GM19397 (cell line): ENCODE measurements around the gene SDS.

ENCODE experiments used
- ATAC-seq: cut with Tn5 transposase; IDR thresholded peaks from one replicate; pipeline ENCODE4 v1.9.1; 2021; ENCODE audit warnings: mild to moderate bottlenecking, moderate library complexity; ENCODE audit not compliant: unreplicated experiment

Gene SDS, protein sequence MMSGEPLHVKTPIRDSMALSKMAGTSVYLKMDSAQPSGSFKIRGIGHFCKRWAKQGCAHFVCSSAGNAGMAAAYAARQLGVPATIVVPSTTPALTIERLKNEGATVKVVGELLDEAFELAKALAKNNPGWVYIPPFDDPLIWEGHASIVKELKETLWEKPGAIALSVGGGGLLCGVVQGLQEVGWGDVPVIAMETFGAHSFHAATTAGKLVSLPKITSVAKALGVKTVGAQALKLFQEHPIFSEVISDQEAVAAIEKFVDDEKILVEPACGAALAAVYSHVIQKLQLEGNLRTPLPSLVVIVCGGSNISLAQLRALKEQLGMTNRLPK

DNA sequence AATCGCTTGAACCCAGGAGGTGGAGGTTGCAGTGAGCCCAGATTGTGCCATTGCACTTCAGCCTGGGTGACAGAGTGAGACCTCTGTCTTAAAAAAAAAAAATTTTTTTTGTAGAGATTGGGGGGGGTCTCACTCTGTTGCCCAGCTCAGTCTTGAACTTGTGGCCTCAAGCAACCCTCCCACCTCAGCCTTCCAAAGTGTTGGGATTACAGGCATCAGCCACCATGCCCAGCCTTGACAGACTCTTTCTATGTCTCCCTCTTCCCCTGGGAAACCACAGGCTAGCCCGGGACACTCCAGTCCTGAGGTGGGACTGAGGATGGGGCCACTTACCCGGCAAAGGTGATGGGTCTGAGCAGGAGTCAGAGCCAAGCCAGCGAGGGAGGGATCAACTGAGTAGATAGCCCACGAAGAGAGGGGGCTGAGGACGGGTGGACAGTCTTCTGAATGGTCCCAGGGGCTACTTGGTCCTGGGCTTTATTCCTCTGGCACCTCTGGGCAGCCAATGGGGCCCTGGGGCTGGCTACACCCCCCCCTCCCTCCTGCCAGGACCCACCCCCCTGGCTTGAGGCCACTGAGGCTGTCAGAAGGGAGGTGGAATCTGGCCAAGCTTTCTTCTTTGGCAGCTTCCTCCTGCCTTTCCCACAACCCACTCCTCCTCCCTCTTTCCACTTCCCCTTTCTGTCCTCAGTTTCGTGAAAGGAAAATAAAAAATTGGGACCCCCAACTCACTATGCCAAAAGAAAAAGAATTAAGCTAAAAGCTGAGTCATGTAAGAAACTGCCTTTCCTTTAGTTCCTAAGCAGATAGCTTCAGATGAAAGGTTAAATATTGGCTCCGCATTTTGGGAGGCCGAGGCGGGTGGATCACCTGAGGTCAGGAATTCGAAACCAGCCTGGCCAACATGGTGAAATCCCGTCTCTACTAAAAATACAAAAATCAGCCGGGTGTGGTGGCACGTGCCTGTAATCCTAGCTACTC is at the start of gene SDS:
TSS of gene SDS (minus strand) at position 453 of the 981 bp plus-strand sequence. CDS start 4,179 bp downstream, outside the sequence.
- ATAC-seq = no peak

DNA sequence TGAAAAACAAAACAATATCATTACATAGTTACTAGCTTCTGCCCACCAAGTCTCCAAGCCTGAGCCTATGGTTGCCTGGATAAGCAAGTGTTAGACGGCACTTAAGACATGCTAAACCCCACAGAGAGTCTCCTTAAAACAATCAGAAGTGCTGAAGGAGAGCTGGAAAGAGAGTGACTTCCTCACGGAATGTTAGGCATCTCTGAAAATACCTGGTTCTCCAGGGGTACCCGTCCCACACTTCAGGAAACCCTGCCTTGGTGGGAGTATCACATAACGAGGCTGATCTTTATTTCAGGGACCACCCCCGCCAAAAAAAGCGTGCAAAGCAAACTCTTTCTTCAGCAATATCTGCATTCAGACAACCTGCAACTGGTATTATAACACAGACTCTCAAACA is 49.6 kb upstream of the SDS start:
- no peak for ATAC-seq

DNA sequence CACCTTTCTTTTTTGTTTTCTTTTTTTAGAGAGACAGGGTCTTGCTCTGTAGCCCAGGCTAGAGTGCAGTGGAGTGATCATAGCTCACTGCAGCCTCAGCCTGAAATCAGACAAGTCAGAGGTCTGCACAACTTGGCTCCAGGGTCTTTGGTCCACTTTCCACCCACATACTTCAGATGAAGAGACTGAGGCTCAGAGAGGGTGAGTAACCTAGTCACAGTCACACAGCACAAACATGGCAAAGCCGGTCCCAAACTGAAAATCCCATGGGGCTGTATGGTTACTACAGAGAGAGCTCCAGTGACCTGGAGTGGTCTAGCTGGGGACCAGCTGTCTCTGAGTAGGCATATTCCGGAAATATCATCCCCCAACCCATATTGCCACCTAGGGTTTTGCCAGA is 48.8 kb upstream of the SDS start:
- ATAC-seq = no peak

DNA sequence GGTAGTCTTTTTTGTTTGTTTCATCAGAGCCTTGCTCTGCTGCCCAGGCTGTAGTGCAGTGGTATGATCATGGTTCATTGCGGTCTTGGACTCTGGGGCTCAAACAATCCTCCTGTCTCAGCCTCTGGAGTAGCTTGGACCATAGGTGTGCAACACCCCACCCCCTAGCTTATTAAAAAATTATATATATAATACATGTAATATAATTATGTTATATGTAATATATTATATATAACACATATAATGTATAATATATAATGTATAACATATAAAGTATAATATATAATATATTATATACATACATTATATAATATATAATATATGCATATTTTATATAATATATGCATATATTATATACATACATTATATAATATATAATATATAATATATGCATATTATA is 46.2 kb upstream of the SDS start:
- ATAC-seq = no peak

DNA sequence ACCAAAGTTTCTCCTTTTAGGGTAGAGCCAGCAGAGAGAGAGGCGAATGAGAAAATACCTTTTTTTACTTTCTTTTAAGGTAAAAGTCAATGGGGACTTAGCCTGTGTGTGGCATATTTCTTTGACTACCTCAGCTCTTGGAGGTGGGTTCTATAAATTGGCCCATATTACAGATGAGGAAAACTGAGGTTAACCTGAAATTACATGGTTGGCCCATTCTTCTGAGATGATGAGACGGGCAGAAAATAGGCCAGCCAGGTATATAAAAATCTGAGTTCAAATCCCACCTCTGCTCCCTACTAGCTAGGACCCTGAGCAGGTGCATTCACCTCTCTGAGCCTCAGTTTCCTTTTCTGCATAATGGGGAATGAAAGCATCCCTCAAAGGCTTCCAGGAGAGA is 45.6 kb upstream of the SDS start:
- ATAC-seq = no peak

DNA sequence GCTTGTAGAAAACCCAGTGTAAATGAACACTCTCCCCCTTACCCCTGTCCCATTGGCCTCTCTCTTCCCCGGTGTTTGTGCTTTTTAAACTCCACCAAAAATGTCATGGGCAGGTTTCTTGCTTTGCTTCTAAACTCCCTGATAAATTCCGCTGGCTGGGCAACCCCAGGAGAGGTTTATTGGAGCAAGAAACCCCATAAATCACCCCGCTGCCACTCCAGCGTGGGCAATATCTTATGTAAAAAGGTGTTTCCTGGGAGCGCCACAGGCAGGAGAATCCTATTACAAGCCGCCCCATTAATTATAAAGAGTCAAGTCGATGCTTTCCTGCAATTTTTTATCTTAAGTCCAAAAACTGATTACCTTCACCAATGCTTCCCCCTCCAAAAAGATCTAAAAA is 45.2 kb upstream of the SDS start:
- ATAC-seq = no peak

DNA sequence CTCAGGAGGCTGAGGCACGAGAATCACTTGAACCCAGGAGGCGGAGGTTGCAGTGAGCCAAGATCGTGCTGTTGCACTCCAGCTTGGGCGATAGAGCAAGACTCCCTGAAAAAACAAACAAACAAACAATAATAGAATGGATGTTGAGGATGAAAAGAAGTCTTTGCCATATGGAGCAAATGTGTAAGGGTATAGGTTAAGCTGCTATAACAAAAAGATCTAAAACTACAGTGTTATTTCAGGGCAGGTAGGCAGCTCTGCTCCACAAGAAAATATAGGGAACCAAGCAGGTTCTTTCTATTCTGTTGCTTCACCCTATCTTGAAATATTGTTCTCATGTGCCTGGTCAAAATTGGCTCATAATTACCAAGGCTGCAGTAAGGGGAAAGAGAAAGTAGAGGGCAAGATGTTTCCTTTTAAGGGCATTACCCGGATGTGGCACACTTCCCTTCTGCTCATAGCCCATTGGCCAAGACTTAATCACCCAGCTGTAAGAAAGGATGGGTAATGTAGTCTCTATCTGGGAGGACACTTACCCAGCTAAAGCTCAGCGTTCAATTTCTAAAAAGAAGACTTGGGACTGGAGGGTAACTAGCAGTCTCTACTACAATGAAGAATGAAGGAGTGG is 42.0 kb upstream of the SDS start:
- ATAC-seq = no peak

DNA sequence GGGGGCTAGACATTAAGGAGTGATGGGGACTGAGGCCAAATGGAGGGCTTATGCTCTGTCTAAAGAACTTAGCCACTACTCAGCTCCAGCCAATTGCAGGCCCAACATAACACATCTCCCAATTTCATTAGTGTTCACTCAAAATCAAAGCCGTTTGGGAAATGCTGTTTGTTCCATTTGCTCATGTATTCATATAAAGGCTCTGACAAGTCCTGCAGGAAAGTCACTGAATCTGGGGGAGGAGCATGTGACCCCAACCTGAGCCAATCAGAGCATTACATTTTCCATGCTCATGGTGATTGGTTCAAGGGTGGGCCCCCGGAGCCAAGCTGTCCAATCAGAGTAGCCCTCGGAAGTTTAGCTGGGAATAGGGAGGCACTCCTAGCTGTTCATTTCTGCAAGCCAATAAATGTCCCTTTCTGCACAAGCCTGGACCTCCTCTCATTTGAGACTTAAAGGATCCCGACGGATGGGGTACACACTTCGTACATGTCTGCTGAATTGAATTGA is 39.4 kb upstream of the SDS start:
- no peak for ATAC-seq

DNA sequence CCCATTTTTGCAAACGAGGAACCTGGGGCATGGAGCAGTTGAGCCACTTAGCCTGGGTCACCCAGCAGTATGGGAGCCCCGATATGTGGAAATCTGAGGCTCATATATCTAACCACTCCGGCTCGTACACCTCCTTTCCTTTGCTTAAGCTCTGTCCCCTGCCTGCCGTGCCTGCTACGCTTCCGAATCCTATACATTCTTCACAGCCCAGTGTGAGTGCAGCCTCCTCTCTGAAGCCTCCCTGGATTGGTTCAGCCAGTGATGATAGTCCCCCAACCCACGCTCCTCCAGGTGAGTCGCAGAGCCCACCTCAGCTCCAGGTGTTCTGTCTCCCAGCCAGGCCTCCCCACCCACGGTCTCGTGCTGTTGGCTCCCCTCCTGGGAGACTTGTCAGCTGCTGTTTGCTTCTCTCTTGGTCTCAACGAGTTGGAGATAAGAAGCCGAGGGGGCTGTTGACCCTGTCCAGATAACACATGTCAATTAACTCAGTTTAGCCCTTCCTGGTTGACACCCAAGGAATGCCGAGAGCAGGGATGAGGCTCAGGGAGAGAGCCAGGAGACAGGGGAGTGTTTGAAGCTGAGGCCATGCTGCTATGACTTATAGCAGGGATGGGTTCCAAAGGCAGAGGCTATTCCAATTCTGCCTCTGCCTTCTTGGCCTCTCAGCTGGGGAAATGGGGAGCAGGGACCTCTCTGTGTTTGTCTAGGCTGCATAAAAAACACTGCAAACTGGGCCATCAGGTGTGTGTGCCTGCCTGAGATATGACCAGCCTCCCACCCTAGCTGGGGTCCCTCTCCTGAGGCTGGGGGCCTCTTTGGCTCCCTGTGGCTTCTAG is 37.5 kb upstream of the SDS start:
- no peak for ATAC-seq

DNA sequence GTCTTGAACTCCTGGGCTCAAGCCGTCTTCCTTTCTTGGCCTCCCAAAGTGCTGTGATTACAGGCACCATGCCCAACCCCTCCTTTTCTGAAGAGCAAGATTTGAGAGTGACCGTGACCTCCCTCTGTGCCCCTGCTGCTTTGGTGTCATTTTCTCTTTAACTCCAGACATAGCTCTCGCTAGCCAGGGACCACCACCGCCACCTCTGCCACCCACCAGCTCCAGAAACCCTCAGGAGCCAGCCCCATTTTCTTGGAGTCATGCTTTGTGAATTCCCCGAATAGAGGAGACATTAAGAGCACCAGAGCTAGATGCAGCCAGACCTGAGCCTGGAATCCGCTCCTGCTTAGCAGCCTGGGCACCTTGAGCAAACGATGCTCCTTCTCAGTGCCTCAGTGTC is 36.6 kb upstream of the SDS start:
- ATAC-seq = no peak

DNA sequence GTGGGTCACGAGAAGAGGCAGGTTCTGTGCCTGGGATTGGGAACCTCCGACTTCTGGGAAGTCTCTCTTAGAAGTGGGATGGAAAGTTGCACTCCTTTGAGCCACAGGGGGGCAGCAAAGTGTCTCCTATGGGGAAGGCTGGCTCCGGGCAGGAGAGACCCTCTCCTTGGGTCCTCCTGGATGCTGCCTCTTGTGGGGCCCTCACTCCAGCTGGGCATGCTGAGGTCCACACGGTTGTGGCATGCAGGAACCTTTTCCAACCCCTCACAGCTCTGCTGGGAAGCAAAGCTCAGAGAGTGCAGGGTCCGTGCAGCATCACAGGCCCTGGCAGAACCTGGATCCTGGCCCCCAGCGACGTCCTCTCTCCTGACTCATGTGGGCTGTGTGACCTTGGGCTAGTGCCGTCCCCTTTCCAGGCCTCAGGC is 35.9 kb upstream of the SDS start:
- no peak for ATAC-seq

DNA sequence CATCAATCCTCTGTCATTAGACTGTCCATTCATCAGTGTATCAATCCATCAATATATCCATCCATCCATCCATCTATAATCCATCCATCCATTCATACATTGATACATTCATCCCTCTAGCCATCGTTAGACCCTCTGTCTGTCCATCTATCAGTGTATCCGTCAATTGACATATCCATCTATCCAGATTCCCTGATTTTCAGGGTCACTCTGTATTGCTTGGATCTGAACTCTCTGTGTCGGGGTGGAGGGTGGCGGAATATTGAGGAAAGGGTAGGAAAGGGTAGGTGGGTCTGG is 35.6 kb upstream of the SDS start:
- no peak for ATAC-seq

DNA sequence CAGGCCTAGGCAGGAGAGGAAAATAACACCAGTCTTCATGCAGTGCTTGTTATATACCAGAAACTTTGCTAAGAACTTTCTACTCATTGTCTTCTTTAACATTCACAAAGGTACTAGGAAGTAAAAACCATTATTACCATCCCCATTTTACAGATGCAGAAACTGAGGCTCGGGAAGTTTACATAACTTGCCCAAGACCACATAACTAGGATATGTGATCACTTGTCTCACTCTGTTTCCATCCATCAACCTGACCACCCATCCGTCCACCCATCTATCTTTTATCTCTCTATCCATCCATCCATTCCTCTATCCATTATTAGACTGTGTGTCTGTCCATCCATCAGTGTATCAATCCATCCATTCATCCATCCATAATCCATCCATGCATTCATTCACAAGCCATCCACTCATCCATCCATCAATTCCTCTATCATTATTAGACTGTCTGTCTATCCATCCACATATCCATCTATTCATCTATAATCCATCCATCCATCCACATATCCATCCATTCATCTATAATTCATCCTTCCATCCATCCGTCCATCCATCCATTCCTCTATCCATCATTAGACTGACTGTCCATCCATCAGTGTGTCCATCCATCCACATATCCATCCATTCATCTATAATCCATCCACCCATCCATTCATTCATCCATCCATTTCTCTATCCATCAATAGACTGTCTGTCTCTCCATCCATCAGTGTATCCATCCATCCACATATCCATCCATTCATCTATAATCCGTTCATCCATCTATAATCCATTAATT is 35.0 kb upstream of the SDS start:
- ATAC-seq = no peak

DNA sequence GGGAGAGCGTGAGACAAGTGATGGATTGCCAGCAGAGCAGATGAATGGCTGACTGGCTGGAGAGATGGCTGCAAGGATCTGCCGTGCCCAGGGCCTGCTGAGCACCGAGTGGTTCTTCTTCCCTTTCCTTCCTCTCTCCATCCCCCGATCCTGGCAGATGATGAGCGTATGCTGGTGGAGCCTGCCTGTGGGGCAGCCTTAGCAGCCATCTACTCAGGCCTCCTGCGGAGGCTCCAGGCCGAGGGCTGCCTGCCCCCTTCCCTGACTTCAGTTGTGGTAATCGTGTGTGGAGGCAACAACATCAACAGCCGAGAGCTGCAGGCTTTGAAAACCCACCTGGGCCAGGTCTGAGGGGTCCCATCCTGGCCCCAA is 34.0 kb upstream of the SDS start:
- no peak for ATAC-seq

DNA sequence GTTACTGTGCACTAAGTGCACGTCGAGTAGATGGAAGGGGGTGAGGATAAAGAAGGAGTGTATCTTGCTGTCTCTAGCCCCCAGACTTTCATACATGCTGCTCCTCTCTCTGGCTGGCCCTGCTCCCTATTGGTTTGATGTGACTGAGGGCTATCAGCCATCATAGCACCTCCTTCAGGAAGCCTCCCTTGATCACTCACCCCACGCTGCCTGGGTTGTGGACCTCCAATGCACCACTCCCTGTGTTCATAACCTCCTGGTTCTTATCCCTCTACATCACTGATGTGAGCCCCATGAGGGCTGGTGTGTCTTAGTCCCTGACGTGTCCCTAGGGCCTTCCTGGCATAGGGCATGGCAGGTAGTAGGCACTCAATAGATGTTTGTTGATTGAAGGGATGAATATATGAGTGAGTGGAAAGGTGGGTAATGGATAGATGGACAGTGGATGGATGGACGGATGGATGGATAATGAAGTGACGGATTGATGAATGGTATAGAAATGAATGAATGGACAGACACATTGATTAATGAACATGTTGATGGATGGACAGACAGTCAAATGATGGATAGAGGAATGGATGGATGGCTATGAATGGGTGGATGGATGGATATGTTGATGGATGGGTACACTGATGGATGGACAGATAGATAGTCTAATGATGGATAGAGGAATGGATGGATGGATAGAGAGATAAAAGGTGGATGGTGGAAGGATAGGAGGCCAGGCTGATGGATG is 33.5 kb upstream of the SDS start:
- no peak for ATAC-seq

DNA sequence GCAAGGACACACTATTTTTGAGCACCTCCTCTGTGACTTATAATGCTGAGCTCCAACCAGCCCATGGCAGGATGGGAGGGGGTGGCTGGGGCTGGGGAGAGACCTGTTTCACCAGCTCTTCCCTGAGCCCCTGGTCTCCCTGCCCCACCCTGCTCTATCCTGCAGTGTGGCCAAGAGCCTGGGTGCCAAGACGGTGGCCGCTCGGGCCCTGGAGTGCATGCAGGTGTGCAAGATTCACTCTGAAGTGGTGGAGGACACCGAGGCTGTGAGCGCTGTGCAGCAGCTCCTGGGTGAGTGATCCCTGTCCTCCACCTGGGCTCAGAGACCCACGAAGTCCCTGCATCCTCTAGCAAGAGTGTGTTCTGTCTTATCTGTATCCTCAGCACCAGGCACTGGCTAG is 32.9 kb upstream of the SDS start:
- no peak for ATAC-seq

DNA sequence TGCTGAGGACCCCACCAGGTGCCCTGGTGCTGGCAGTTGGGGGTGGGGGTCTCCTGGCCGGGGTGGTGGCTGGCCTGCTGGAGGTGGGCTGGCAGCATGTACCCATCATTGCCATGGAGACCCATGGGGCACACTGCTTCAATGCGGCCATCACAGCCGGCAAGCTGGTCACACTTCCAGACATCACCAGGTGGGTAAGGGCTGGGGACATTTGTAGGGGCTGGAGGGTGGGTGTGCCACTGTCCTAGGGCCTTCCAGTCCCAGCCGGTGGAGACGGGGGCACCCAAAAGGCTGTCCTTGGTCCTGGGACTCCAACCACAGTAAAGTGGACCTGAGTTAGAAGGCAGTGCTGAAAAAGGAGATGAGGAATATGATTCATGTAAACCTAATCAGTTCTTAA is 31.7 kb upstream of the SDS start:
- ATAC-seq = no peak

DNA sequence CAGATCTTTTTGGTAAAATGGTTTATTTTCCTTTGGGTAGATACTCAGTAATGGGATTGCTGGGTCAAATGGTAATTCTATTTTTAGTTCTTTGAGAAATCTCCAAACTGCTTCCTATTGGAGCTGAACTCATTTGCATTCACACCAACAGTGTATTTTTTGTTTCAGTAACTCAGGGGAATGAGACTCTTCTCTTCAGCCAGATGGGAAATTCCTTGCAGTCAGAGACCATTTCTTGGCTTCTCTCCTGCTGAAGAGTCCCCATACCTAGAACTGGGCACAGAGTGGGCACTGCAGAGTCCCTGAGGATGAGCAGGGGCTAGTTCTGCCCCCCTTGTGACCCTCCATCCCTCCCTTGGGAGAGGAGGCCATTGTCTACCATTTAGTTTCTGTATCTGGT is 29.3 kb upstream of the SDS start:
- ATAC-seq = no peak

DNA sequence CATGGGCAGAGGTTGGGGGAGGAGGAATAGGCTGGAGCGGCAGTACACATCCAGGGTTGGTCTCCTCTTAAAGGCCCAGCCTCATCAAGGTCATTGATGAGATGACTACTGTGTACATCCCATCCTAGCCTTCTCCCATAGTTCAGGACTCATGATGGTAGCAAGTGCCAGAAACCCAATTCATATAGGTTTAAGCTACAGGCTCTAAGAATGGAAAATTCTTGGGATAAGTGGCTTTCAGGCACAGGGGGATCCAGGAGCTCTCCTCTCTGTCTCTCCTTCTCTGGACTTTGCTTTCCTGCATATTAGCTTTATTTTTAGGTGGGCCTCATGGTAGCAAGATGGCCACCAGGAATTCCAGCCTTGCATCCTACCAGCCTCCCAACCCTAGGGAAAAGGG is 24.8 kb upstream of the SDS start:
- no peak for ATAC-seq
